GM12891 (cell line): Measurements from ENCODE around the gene MNT.

ENCODE experiments used
- PAX5 ChIP-seq: IDR thresholded peaks from 2 replicates; pipeline ENCODE4 v1.6.1; 2011; ENCODE audit warnings: low read length, moderate library complexity, mild to moderate bottlenecking; ENCODE audit not compliant: insufficient read depth, severe bottlenecking
- POLR2A ChIP-seq: IDR thresholded peaks from 2 replicates; pipeline ENCODE4 v1.6.1; 2011; ENCODE audit warnings: low read depth, low read length, control low read depth
- TAF1 ChIP-seq: IDR thresholded peaks from 2 replicates; pipeline ENCODE4 v1.6.1; 2011; ENCODE audit warnings: low read depth, low read length, control low read depth

DNA sequence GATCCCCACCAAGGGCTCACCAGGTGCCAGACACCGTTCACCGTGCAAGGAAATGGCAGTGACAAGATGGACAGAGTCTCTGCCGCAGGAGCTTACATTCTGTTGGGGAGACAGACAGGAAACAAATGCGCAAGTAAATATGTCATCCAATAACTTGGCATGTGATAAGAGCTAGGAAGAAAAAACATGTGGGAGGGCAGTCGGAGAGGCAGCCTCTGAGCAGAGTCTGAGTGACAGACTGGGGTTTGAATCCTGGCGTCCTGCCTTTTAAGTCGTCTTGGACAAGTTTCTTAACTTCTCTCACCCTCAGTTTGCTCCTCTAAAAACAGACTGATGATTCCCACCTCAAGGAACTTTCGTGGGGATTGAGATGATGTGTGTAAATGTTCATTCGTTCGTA lies 56.3 kb downstream of the MNT start:
- TF ChIP-seq TAF1 (no peak), POLR2A (no peak), PAX5 (no peak)
